ENCODE results near the gene TMEM204. TPM values are rescaled to one million over a fixed set of nuclear protein-coding genes. Genes with fewer than 3 reads are reported as not detected.

Gene TMEM204
- total and polyA plus RNA-seq, 7 experiments from 2014 or later: 26.3 to 186 (median 152) TPM

GRCh38 chr16:1514507-1514906 lies 19.0 kb upstream of the TMEM204 start:
- ChIA-PET CTCF (no interaction called here), POLR2A (no interaction called here)
- peaks cover 0 to 12% (median 4%) of the 10 kb centered on the region in 11 donors for H3K9me3 Mint-ChIP-seq
- Histone ChIP-seq H3K27ac (ENCODE audit: low read depth, low read length) (no peak overlapping the region), H3K4me3 (ENCODE audit: low read length) (no peak overlapping the region), H3K36me3 (ENCODE audit: control insufficient read depth in 2 of 3, insufficient read depth in 3 of 3, low read length in 3 of 3) (peaks cover 0 to 27% (median 0%) of the 10 kb centered on the region in 3 experiments), H3K4me1 (ENCODE audit: control insufficient read depth in 2 of 2, insufficient read depth in 2 of 2, low read length in 2 of 2) (no peaks in the 10 kb centered on the region), H3K27me3 (ENCODE audit: control insufficient read depth in 2 of 2, insufficient read depth in 2 of 2, low read length in 2 of 2) (no peaks in the 10 kb centered on the region), H3K9me3 (ENCODE audit: control insufficient read depth in 2 of 3, low read length in 3 of 3) (peaks cover 0 to 4% (median 0%) of the 10 kb centered on the region in 3 experiments)
- H3K4me1 Mint-ChIP-seq: peaks cover 0 to 3% (median 0%) of the 10 kb centered on the region in 7 donors
- no peaks in the 10 kb centered on the region for H3K27me3 Mint-ChIP-seq
- intact Hi-C loops (cut with micrococcal nuclease): no loop called here
- DNase-seq (no peak), ATAC-seq (no peak)
- peaks cover 0 to 20% (median 15%) of the 10 kb centered on the region in 5 donors for H3K36me3 Mint-ChIP-seq
- no peak overlapping the region for H3K4me3 Mint-ChIP-seq
- H3K27ac Mint-ChIP-seq: peak overlapping the region in 1 of 9 donors; percentile 30

GRCh38 chr16:1518626-1519135 lies 14.8 kb upstream of the TMEM204 start:
- ChIA-PET POLR2A (no interaction called here), CTCF (no interaction called here)
- intact Hi-C loops (cut with micrococcal nuclease): no loop called here
- DNase-seq (no peak), ATAC-seq (no peak)
- no peak overlapping the region for H3K27ac Mint-ChIP-seq
- no peak overlapping the region for H3K4me3 ChIP-seq (ENCODE audit: low read length)
- no peak overlapping the region for H3K27ac ChIP-seq (ENCODE audit: low read depth, low read length)
- H3K27me3 ChIP-seq (ENCODE audit: control insufficient read depth in 2 of 2, insufficient read depth in 2 of 2, low read length in 2 of 2): no peaks in the 10 kb centered on the region
- H3K27me3 Mint-ChIP-seq: no peaks in the 10 kb centered on the region
- H3K4me1 ChIP-seq (ENCODE audit: control insufficient read depth in 2 of 2, insufficient read depth in 2 of 2, low read length in 2 of 2): no peaks in the 10 kb centered on the region
- no peak overlapping the region for H3K4me3 Mint-ChIP-seq
- peaks cover 0 to 23% (median 0%) of the 10 kb centered on the region in 3 experiments for H3K36me3 ChIP-seq (ENCODE audit: control insufficient read depth in 2 of 3, insufficient read depth in 3 of 3, low read length in 3 of 3)
- H3K36me3 Mint-ChIP-seq: peaks cover 0 to 19% (median 7%) of the 10 kb centered on the region in 5 donors
- peaks cover 0 to 4% (median 0%) of the 10 kb centered on the region in 3 experiments for H3K9me3 ChIP-seq (ENCODE audit: control insufficient read depth in 2 of 3, low read length in 3 of 3)
- no peaks in the 10 kb centered on the region for H3K4me1 Mint-ChIP-seq
- peaks cover 0 to 9% (median 3%) of the 10 kb centered on the region in 11 donors for H3K9me3 Mint-ChIP-seq

- H3K4me3 Mint-ChIP-seq: no peak overlapping the region
- H3K27me3 ChIP-seq (ENCODE audit: control insufficient read depth in 2 of 2, insufficient read depth in 2 of 2, low read length in 2 of 2): no peaks in the 10 kb centered on the region
- no peaks in the 10 kb centered on the region for H3K9me3 ChIP-seq (ENCODE audit: control insufficient read depth in 2 of 3, low read length in 3 of 3)
- no peaks in the 10 kb centered on the region for H3K4me1 Mint-ChIP-seq
- no peak overlapping the region for H3K27ac Mint-ChIP-seq
- intact Hi-C loops (cut with micrococcal nuclease): loop anchor here in 1 of 2 donors (10.0 kb wide), 1 partner anchor 405 kb away; no protein-coding TSS in a partner anchor
- ChIA-PET CTCF (no interaction called here), POLR2A (no interaction called here)
- DNase-seq (no peak), ATAC-seq (no peak)
- H3K27me3 Mint-ChIP-seq: no peaks in the 10 kb centered on the region
- no peak overlapping the region for H3K4me3 ChIP-seq (ENCODE audit: low read length)
- H3K9me3 Mint-ChIP-seq: peaks cover 0 to 3% (median 2%) of the 10 kb centered on the region in 11 donors
- H3K36me3 ChIP-seq (ENCODE audit: control insufficient read depth in 2 of 3, insufficient read depth in 3 of 3, low read length in 3 of 3): peaks cover 0 to 27% (median 0%) of the 10 kb centered on the region in 3 experiments
- H3K36me3 Mint-ChIP-seq: peaks cover 0 to 18% (median 2%) of the 10 kb centered on the region in 5 donors
- H3K4me1 ChIP-seq (ENCODE audit: control insufficient read depth in 2 of 2, insufficient read depth in 2 of 2, low read length in 2 of 2): no peaks in the 10 kb centered on the region
- H3K27ac ChIP-seq (ENCODE audit: low read depth, low read length): no peak overlapping the region
Measured at GRCh38 chr16:1519831-1520230, 13.6 kb upstream of the TMEM204 start.

DNA sequence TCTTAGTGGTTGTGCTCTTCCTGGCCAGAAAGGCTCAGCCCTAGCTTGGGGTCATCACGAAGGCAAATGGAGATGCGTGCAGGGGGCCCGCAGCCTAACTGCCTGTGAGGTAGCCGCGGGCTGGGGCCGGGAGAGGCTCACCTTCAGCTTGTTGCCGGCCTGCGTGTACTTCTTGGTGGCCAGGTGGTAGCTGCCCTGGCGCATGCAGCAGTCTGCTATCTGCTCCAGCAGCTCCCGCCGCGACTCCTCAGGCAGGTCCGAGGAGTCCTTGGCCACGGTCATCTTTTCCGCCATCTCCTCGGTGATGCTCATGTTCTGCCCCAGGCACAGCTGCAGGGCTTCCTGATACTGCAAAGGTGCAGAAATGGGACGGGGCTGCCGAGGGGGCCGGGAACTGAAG lies 13.0 kb upstream of the TMEM204 start:
- Histone ChIP-seq H3K9me3 (ENCODE audit: control insufficient read depth in 2 of 3, low read length in 3 of 3) (no peaks in the 10 kb centered on the region), H3K4me1 (ENCODE audit: control insufficient read depth in 2 of 2, insufficient read depth in 2 of 2, low read length in 2 of 2) (peaks cover 0 to 5% of the 10 kb centered on the region in 2 donors), H3K27me3 (ENCODE audit: control insufficient read depth in 2 of 2, insufficient read depth in 2 of 2, low read length in 2 of 2) (no peaks in the 10 kb centered on the region), H3K27ac (ENCODE audit: low read depth, low read length) (no peak overlapping the region), H3K36me3 (ENCODE audit: control insufficient read depth in 2 of 3, insufficient read depth in 3 of 3, low read length in 3 of 3) (peaks cover 0 to 27% (median 0%) of the 10 kb centered on the region in 3 experiments), H3K4me3 (ENCODE audit: low read length) (no peak overlapping the region)
- DNase-seq (no peak), ATAC-seq (no peak)
- no peak overlapping the region for H3K4me3 Mint-ChIP-seq
- ChIA-PET POLR2A (no interaction called here), CTCF (no interaction called here)
- no peak overlapping the region for H3K27ac Mint-ChIP-seq
- no peaks in the 10 kb centered on the region for H3K27me3 Mint-ChIP-seq
- H3K36me3 Mint-ChIP-seq: peaks cover 0 to 14% (median 0%) of the 10 kb centered on the region in 5 donors
- no peaks in the 10 kb centered on the region for H3K9me3 Mint-ChIP-seq
- H3K4me1 Mint-ChIP-seq: peaks cover 0 to 4% (median 1%) of the 10 kb centered on the region in 7 donors
- intact Hi-C loops (cut with micrococcal nuclease): loop anchor here in 1 of 2 donors (10.0 kb wide), 1 partner anchor 404 kb away; no protein-coding TSS in a partner anchor

GRCh38 chr16:1523581-1524245 lies 9.8 kb upstream of the TMEM204 start:
- peaks cover 5 to 30% (median 20%) of the 10 kb centered on the region in 7 donors for H3K4me1 Mint-ChIP-seq
- peaks cover 10 to 33% of the 10 kb centered on the region in 2 donors for H3K4me1 ChIP-seq (ENCODE audit: control insufficient read depth in 2 of 2, insufficient read depth in 2 of 2, low read length in 2 of 2)
- no peaks in the 10 kb centered on the region for H3K9me3 ChIP-seq (ENCODE audit: control insufficient read depth in 2 of 3, low read length in 3 of 3)
- H3K27ac ChIP-seq (ENCODE audit: low read depth, low read length): no peak overlapping the region
- H3K4me3 ChIP-seq (ENCODE audit: low read length): no peak overlapping the region
- ChIA-PET POLR2A (interaction anchor here (0.7 to 2.3 kb wide), 5 partner anchors 9 to 31 kb away, joined by 3 to 8 read pairs (median 7); partner anchors contain the start of genes TELO2 and TMEM204), CTCF (interaction anchor here (0.6 to 1.0 kb wide), 3 partner anchors 9 to 95 kb away, joined by 3 to 5 read pairs (median 3); partner anchors contain the start of gene TMEM204)
- ATAC-seq: no peak
- no peaks in the 10 kb centered on the region for H3K9me3 Mint-ChIP-seq
- H3K36me3 ChIP-seq (ENCODE audit: control insufficient read depth in 2 of 3, insufficient read depth in 3 of 3, low read length in 3 of 3): peaks cover 0 to 22% (median 0%) of the 10 kb centered on the region in 3 experiments
- intact Hi-C loops (cut with micrococcal nuclease): loop anchor here in 1 of 2 donors (10.0 kb wide), 1 partner anchor 401 kb away; no protein-coding TSS in a partner anchor
- no peaks in the 10 kb centered on the region for H3K27me3 Mint-ChIP-seq
- H3K27ac Mint-ChIP-seq: peak overlapping the region in 1 of 9 donors; percentile 65
- no peak for DNase-seq
- H3K27me3 ChIP-seq (ENCODE audit: control insufficient read depth in 2 of 2, insufficient read depth in 2 of 2, low read length in 2 of 2): no peaks in the 10 kb centered on the region
- H3K36me3 Mint-ChIP-seq: peaks cover 0 to 11% (median 0%) of the 10 kb centered on the region in 5 donors
- no peak overlapping the region for H3K4me3 Mint-ChIP-seq

GRCh38 chr16:1524366-1524765 lies 9.1 kb upstream of the TMEM204 start:
- CTCF ChIA-PET: interaction anchor here (0.9 kb wide), 1 partner anchor 8 kb away, joined by 5 read pairs; no protein-coding TSS in a partner anchor
- H3K4me3 Mint-ChIP-seq: no peak overlapping the region
- intact Hi-C loops (cut with micrococcal nuclease): loop anchor here in 1 of 2 donors (10.0 kb wide), 1 partner anchor 400 kb away; no protein-coding TSS in a partner anchor
- H3K27ac Mint-ChIP-seq: peak overlapping the region in 1 of 9 donors; percentile 65
- ATAC-seq (no peak), DNase-seq (no peak)
- no peaks in the 10 kb centered on the region for H3K27me3 Mint-ChIP-seq
- H3K4me1 ChIP-seq (ENCODE audit: control insufficient read depth in 2 of 2, insufficient read depth in 2 of 2, low read length in 2 of 2): peaks cover 10 to 33% of the 10 kb centered on the region in 2 donors
- no peaks in the 10 kb centered on the region for H3K9me3 Mint-ChIP-seq
- POLR2A ChIA-PET: interaction anchor here (0.6 kb wide), 1 partner anchor 20 kb away, joined by 3 read pairs; no protein-coding TSS in a partner anchor
- H3K4me1 Mint-ChIP-seq: peaks cover 7 to 34% (median 22%) of the 10 kb centered on the region in 7 donors
- no peaks in the 10 kb centered on the region for H3K27me3 ChIP-seq (ENCODE audit: control insufficient read depth in 2 of 2, insufficient read depth in 2 of 2, low read length in 2 of 2)
- H3K36me3 Mint-ChIP-seq: peaks cover 0 to 8% (median 0%) of the 10 kb centered on the region in 5 donors
- no peak overlapping the region for H3K4me3 ChIP-seq (ENCODE audit: low read length)
- H3K36me3 ChIP-seq (ENCODE audit: control insufficient read depth in 2 of 3, insufficient read depth in 3 of 3, low read length in 3 of 3): peaks cover 0 to 19% (median 0%) of the 10 kb centered on the region in 3 experiments
- H3K9me3 ChIP-seq (ENCODE audit: control insufficient read depth in 2 of 3, low read length in 3 of 3): no peaks in the 10 kb centered on the region
- H3K27ac ChIP-seq (ENCODE audit: low read depth, low read length): no peak overlapping the region
